GM19324 (cell line): Measurements from ENCODE around the gene DACH1.

Experiments used
- ATAC-seq: cut with Tn5 transposase; IDR thresholded peaks from one replicate; pipeline ENCODE4 v1.9.1; 2021; ENCODE audit warnings: mild to moderate bottlenecking, moderate library complexity; ENCODE audit not compliant: unreplicated experiment, low FRiP score

The DACH1 gene

GRCh38 chr13:71603255-71603654 is 263.7 kb downstream of the DACH1 start:
- ATAC-seq, result no peak

- ATAC-seq, result no peak
Observed at GRCh38 chr13:71602344-71602743, 264.7 kb downstream of the DACH1 start.

GRCh38 chr13:71597150-71597549 is 269.9 kb downstream of the DACH1 start:
- ATAC-seq, result no peak

GRCh38 chr13:71596116-71596515 is 270.9 kb downstream of the DACH1 start:
- no peak for ATAC-seq

GRCh38 chr13:71593566-71593965 is 273.4 kb downstream of the DACH1 start:
- no peak for ATAC-seq

GRCh38 chr13:71591374-71591773 is 275.6 kb downstream of the DACH1 start:
- ATAC-seq, result no peak

GRCh38 chr13:71590654-71591148 is 276.3 kb downstream of the DACH1 start:
- ATAC-seq, result no peak

GRCh38 chr13:71589032-71589431 is 278.0 kb downstream of the DACH1 start:
- ATAC-seq, result no peak

- ATAC-seq, result no peak
Observed at GRCh38 chr13:71587817-71588216, 279.2 kb downstream of the DACH1 start.

GRCh38 chr13:71587193-71587592 is 279.8 kb downstream of the DACH1 start:
- ATAC-seq, result no peak

- ATAC-seq, result no peak
Observed at GRCh38 chr13:71583581-71583980, 283.4 kb downstream of the DACH1 start.

GRCh38 chr13:71580614-71581013 is 286.4 kb downstream of the DACH1 start:
- ATAC-seq, result no peak

- no peak for ATAC-seq
Observed at GRCh38 chr13:71578048-71578447, 289.0 kb downstream of the DACH1 start.

- no peak for ATAC-seq
Observed at GRCh38 chr13:71577127-71577526, 289.9 kb downstream of the DACH1 start.

GRCh38 chr13:71576571-71576970 is 290.4 kb downstream of the DACH1 start:
- ATAC-seq, result no peak

GRCh38 chr13:71546881-71547280 is 320.1 kb downstream of the DACH1 start:
- ATAC-seq, result no peak

GRCh38 chr13:71540098-71540497 is 326.9 kb downstream of the DACH1 start:
- no peak for ATAC-seq

GRCh38 chr13:71536201-71536600 is 330.8 kb downstream of the DACH1 start:
- no peak for ATAC-seq

- ATAC-seq, result no peak
Observed at GRCh38 chr13:71524613-71525304, 342.2 kb downstream of the DACH1 start.

GRCh38 chr13:71524245-71524612 is 342.8 kb downstream of the DACH1 start:
- ATAC-seq, result no peak

GRCh38 chr13:71522941-71523526 is 344.0 kb downstream of the DACH1 start:
- no peak for ATAC-seq

- no peak for ATAC-seq
Observed at GRCh38 chr13:71517004-71517403, 350.0 kb downstream of the DACH1 start.
